Activated CD8-positive, alpha-beta memory T cell treated with anti-CD3 and anti-CD28 coated beads, Interleukin-2, amount 50 U/mL, for 48 hours (primary cell): ENCODE data around the gene SYNPR.

Experiments
- DNase-seq: peaks from one replicate; pipeline ENCODE4 v3.0.0-alpha.2; 2020

The SYNPR gene

DNA sequence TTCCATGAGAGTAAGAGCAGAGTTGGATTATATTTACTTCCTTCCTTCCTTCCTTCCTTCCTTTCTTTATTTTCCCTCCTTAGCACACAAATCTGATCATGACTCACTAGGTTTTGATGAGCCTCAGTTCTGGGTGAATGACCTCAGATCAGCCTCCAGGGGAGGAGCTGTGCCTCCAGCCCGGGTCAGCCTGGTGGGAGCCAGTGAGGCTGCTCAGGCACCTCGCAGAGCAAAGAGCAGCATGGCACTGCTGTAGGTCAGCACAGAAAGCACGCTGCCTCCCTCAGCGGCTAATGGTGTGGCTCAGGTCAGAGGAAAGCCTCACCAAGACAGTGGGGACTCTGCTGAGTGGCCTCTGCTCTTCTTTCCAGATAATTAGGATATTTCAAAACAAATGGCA, 108.5 kb downstream of the SYNPR start:
- no peak for DNase-seq

- no peak for DNase-seq
These were observed 109.5 kb downstream of the SYNPR start for GRCh38 chr3:63387568-63387967.

- no peak for DNase-seq
These were observed 112.7 kb downstream of the SYNPR start for GRCh38 chr3:63390710-63391230.

GRCh38 chr3:63395960-63396359, 117.9 kb downstream of the SYNPR start:
- DNase-seq = no peak

GRCh38 chr3:63400246-63400860, 122.2 kb downstream of the SYNPR start:
- DNase-seq = no peak

DNA sequence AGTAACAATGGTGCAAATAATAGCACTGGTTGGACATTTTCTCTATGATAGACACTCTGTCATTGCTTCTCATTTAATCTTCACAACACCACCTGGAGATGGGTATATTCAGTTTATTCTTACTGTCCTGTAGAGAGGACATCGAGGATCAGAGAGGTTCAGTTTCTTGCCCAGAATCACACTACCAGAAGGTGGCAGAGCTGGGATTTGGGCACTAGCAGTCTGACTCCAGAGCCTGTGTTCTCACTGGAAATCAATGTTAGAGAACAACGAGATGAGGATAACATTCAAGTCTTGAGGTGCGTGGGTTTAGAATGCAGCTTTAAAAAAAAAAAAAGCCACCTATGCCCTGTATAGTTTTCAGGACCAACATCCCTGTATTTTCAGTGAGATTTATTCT, 127.8 kb downstream of the SYNPR start:
- DNase-seq = no peak

GRCh38 chr3:63413523-63413922, 135.4 kb downstream of the SYNPR start:
- no peak for DNase-seq

DNA sequence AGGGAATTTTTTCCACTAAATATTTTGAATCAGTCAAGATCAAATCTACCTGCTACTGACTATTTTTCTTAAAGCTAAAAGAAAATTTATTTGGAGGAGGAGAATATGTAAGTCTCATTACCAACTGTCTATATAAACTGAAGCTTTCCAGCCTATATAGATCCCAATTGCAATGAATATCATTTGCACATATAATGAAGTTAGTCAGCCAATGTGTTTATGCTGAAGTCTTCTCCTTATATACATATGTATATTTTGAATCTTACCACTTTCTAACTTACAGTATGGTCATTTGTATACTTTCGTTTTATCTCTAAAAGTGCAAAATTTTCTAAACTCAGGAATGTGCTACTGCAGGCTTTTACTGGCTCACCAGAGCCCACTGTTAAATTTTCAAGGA, 136.5 kb downstream of the SYNPR start:
- no peak for DNase-seq

DNA sequence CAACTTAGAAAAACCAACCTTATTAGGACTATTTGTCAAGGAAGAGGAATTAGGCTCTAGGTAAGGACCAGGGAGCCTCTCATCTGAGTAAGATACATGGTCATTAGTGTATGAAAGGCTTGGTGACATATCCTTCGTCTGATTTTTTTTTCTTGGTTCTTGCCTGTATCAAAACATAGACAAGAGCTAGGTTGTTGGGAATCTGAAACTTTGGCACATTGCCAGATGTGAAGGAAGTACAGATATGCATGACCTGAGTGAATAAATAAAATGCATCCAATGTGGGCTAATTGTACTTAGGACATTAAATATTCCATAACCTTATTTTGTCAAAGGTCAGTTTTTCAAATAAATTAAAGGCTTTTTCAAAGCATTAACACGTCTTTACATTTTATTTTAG, 151.8 kb downstream of the SYNPR start:
- no peak for DNase-seq

- DNase-seq = no peak
These were observed 152.8 kb downstream of the SYNPR start for GRCh38 chr3:63430875-63431274.

GRCh38 chr3:63437858-63438257, 159.8 kb downstream of the SYNPR start:
- DNase-seq = no peak

DNA sequence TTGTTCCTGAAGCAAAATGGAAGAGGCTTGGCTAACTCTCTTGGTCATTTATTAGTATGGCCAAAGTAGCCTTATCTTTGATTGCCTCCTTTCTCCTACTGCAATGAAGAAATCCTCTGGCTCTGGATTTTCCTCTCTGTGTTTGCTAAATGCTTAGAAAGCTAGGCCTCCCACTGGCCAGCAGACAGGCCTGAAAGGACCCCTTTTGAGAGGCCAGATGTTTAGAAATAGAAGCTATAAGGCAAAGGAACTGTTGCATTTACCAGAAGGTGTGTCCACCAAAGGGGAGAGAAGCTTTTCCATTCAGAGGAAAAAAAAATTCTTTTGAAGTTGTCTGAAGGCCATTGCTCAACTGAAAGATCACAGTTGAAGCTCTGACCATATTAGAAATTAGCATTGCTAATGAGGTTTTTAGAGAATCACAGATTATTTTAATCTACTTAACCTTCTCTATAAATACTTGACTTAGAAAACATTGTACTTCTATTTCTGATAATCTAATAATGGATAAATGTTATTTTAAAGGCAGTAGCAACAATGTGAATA, 160.8 kb downstream of the SYNPR start:
- DNase-seq = no peak

DNA sequence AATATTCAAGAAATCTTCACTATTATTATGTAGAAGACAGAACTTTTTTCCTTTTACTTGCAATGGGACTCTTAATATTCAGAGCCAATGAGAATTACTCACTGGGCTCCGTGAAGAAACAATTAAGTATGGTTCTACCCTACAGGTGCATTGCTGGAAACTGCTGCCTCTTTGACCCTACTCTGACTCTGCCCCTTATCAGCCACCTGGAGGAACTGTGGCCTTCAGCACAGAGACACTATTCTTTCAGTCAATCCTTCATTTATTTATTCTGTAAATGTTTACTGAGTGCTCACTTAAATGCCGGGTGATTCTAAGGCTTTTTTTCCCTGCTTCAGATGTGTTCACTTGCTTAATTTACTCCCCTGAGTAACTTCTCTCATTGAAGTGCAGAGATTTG, 163.2 kb downstream of the SYNPR start:
- DNase-seq = no peak

- DNase-seq = no peak
These were observed 164.8 kb downstream of the SYNPR start for GRCh38 chr3:63442918-63443317.

DNA sequence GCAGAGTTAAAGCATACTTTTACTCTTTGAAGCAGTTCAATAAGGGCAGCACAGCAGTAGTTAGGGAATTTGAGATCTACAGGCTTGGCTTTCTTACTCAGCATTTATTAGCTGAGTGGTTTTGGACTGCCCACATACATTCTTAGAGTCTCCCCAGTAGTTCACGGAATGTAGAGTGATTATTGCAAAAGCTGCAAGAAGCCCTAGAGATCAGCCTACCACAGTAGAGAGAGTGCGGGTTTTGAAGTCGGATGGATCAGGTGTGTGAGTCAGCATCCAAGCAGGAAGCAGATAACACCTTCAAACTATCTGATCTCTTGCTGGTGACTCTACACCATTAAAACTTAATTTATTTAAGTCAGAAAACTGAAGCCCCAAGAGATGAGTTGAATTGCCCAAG, 171.9 kb downstream of the SYNPR start:
- DNase-seq = no peak

- no peak for DNase-seq
These were observed 172.7 kb downstream of the SYNPR start for GRCh38 chr3:63450634-63451363.

DNA sequence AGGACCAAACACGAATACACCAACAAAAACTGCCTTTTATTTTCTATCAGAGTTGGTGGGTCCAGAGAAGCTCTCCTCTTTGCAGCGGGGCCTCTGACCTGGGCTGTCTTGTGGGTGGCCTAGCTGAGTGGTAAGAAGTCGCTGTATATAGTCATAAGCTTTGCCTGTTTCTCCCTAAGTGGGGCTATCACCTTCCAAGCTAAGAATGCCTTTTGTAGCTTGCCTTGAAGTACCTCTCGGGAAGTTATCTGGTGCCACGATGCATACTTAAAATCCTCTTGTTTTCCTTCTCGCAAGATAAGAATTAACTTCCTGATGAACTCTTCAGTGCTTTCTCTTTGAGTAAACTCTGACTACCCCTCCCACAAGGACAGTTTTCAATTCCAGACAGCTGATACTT, 178.8 kb downstream of the SYNPR start:
- DNase-seq = no peak

DNA sequence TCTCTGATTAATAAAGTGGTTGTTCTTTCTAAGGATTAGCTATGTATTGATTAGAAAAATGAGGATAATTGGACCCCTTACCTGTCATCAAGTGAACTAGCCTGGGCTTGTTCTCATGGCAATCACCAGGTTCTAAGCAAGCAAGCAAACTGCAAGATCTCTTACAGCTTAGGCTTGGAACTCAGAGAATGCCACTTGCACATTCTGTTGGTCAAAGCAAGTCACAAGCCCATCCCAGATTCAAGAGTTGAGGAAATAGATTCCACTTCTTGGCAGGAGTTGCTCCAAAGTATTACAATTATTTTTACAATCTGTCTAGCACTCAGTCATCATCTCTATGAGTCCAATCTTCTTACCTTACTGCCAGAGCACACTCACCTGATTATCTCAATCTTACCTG, 180.3 kb downstream of the SYNPR start:
- no peak for DNase-seq

- no peak for DNase-seq
These were observed 184.6 kb downstream of the SYNPR start for GRCh38 chr3:63462732-63463131.

GRCh38 chr3:63467392-63467791, 189.3 kb downstream of the SYNPR start:
- no peak for DNase-seq

- no peak for DNase-seq
These were observed 192.6 kb downstream of the SYNPR start for GRCh38 chr3:63470745-63471144.

- DNase-seq = no peak
These were observed 193.7 kb downstream of the SYNPR start for GRCh38 chr3:63471781-63472180.

DNA sequence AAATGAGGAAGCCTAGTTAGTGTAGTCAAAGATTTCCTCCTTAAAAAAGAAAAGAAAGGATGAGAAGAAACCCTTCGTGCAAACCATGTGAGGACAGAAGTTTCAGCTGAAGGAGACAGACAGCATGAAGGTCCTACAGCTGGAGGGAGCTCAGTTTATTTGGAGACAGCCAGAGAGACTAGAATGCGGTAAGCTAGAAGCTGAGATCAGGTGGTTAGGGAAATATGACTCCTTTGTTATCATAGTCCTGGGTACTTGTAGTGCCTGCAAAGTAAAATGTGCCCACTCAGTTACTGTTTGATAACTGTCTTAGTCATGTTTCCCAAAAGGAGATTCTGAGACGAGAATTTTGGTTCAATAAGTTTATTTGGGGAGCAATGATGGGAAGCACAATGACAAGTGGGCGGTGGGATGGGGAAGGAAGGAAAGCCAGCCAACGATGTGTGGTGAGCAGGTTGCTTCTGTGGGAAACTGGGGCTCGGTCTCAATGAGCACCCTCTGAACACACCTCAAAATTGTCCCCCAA, 195.6 kb downstream of the SYNPR start:
- DNase-seq = no peak

DNA sequence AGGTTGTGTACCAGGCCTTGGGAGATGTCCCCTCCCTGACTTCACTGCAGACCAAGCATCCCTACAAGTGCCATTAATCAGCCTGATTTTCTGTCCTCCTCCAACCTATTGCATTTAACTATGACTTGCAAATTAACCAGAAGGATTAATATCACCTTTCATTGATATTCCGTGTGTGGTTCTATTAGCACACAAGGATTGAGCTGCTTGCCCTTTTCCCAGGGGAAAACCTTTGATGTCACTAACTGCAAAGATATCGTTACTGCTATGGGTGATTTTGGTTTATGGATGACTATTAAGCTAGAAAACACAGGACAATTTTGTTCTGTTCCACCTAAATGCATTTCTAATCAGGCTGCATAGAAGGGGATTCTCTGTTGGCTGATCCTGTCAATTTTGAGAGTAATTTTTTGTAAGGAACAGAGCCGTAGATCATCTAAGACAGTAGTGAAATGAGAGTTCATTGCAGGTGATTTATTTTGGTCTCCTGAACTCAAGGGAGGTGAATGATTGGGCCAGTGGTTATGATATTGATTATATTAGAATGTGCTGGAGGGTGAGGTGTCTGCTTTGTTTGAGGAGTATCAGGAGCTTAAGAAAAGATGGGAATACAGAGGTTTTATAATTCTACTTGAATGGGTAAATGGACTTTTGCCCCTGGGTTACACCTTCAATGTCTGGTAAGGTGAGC, 196.9 kb downstream of the SYNPR start:
- DNase-seq = no peak
